ENCODE data around the gene FLT1.

The FLT1 gene

DNA sequence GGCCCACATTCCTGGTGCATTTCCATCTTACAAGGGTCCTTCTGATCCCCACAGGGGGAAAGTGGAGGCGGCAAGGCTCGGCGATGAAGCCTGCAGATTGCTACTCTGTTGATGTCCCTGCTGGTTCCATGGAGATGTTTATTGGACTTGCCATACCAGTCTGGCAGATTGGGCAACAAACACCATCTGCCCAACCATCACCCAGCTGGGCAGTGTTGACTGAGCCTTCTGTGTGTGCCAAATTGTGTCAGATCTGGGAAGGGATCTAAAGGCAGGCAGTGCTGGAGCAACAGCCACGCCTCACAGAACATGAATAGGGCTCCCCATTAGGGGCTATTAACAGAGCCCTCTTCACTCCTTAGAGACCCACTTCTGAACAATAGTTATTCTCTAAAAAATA is 35.0 kb downstream of the FLT1 start:
- DNase-seq (ENCODE audit: low read depth in 3 of 3) = no peak

DNA sequence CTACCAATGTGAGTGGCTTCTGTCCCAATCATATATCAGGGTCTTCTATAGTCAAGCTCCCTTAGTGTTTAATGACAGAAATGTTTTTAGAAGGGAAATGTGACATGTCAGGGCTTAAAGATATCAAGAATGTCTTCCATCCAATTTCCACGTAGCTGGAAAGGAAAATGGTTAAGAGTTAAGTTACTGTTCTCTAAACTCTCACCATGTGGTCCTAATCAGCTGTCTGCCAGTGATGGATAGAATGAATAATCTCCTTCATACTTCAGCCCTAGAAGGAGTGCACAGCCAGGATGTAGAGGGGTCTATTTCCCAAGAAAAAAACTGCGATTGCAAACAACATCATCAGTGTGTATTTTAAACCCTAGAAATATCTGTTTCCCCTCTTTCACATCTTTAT is 36.3 kb downstream of the FLT1 start:
- no peak for DNase-seq (ENCODE audit: low read depth in 3 of 3)

DNA sequence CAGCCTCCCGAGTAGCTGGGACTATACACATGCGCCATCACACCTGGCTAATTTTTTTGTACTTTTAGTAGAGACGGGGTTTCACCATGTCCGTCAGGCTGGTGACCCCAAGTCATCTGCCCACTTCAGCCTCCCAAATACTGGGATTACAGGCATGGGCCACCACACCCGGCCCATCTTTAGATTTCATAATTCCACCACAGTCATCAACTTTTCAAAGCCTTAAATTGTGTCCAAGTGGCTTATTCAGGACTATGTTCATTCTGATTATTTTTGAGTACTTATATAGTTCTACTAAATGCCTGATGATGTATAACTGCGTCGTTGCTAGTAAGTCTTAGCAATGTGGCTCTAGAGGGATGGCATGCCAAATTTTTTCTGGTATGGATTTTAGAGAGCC is 36.9 kb downstream of the FLT1 start:
- DNase-seq (ENCODE audit: low read depth in 3 of 3) = no peak

DNA sequence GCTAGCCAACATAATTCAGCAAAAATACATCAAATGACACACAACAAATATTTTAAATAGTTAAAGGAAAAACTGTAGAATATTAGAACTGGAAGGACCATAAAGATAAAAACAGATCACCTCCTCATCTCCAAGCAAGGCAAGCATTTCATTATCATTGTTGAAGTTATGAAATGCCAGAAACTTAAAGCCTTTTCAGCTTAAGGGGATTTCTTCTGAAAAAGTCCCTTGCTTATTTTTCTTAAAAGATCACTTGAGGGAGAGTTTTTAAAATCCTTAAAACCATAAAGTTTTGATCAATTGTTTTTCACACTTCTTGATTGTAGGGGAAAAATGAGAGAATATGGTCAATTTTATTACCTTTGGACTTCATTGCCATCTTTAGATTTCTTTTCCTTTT is 37.4 kb downstream of the FLT1 start:
- DNase-seq (ENCODE audit: low read depth in 3 of 3) = no peak

DNA sequence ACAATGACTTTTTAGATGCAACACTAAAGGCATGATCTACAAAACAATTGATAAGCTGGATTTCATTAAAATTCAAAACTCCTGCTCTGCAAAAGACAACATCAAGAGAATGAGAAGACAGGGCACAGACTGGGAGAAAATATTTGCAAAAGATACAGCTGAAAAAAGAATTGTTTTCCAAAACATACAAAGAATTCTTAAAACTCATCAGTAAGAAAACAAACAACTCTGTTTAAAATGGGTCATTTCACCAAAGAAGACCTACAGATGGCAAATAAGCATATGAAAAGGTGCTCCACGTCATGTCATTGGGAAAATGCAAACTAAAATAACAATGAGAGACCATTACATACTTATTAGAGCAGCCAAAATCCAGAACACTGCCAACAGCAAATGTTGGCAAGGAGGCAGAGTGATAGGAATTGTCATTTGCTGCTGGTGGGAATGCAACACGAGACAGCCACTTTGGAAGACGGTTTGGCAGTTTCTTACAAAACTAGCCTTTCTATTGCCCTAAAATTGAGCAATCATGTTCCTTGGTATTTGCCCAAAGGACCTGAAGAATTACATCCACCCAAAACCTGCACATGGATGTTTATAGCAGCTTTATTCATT is 39.2 kb downstream of the FLT1 start:
- no peak for DNase-seq (ENCODE audit: low read depth in 3 of 3)

DNA sequence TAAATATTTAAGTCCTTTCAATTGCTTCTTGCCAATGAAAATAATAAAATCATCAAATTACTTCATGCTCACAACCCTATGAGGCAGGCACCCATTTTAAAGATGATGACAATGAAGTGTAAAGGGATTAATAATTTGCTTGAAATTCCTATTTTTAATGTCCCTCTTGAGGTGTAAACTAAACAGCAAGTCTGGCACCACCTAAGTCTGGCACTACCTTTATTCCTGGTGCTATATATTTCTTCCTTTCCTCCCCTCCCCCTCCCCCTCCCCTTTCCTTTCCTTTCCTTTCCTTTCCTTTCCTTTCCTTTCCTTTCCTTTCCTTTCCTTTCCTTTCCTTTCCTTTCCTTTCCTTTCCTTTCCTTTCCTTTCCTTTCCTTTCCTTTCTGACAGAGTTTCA is 42.2 kb downstream of the FLT1 start:
- DNase-seq (ENCODE audit: low read depth in 3 of 3) = no peak

DNA sequence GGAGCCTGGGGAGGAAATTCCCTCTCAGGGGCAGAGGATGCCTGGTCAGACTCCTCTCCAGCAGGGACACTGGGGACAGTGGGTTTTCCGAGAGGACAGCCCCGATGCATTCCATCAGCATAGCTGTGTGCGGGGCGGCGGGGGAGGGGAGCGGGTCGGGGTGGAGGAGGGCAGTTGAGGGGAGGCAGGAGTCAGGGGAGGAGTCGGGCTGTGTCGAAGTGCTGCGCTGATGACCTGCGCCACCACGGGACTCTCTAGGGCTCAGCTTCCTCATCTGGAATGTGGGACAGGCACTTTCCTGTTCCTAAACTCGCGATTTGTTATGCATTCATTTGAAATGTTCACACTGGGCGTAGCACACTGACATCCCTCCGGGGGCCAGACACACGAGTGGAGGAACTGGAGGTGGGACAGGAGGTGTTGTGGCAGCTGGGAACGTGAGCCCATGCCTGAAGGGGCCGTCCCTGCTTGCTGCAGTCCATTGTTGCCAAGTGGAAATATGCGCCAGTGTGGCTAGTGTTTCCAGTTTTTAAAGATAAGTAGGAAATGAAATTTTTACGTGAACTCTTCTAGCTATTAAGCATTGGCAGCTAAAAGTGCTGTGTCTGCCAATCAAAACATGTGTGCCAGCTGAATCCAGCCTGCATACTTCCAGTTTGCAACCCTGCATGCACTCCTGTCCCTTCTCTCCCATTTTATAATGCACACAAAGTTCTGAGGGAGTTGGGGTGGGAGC is 43.3 kb downstream of the FLT1 start:
- no peak for DNase-seq (ENCODE audit: low read depth in 3 of 3)

DNA sequence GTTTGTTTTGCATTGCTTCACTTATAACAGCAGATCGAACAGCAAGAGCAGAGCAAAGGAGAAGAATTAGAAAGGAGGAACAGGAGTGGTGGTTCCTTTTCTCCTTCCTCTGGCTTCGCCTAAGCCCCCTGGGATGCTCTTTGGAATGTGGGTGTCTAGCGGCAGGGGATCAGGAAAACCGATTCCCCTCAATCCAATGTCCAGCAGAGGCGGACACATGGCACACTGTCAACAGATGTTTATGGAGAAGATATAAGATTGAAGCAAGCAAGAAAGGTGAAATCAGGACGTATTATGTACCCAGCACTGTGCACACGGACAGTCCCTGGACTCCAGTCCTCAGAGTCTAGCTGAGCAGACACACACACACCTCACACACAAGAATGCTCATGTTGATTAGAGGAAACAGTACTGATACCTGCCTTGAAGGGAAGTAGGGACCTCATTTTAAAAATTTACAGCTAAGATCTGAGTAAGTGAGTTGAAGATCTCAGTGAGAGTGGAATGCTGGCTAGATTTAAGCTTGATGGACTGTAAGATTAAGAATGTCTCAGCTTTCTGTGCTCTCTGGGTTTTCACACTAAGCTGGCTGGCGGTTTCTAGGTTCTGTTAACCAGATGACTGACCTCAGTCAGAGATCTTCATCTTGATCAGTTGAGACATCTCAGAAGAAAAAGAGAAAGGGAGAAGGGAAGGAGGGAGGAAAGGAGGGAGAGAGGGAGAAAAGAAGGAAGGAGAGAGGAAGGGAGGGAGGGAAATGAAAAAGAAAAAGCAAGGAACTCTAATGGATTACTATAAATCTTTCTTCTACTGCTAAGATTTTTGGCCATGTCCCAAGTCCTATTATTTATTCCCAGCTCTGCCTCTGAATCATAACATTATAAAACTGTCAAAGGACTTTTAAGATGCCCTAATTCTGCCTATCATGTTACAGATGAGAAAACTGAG is 44.8 kb downstream of the FLT1 start:
- DNase-seq (ENCODE audit: low read depth in 3 of 3) = no peak

DNA sequence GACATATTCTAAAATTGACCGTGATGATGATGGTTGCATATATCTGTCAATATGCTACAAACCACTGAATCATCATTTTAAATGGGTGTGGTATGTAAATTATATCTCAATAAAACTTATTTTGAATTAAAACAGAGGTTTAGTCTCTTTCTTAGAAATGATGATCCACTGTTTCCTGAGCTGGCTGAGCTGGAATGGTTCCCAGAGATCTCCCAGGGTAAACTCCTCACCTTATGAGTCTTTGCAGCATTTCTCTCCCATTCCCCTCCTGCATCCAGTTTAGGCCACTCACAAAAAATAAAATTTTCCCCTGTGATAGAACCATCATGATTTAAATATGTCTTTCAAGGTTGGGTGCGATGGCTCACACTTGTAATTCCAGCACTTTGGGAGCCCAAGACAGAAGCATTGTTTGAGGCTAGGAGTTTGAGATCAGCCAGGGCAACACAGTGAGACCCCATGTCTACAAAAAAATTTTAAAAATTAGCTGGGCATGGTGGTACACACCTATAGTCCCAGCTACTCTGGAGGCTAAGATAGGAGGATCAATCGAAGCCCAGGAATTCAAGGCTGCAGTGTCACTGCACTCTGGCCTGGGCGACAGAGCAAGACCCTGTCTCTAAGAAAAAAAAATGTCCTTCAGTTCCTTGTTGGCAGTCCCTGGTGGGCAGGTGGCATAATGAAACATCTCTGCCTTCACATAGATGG is 46.1 kb downstream of the FLT1 start:
- no peak for DNase-seq (ENCODE audit: low read depth in 3 of 3)

DNA sequence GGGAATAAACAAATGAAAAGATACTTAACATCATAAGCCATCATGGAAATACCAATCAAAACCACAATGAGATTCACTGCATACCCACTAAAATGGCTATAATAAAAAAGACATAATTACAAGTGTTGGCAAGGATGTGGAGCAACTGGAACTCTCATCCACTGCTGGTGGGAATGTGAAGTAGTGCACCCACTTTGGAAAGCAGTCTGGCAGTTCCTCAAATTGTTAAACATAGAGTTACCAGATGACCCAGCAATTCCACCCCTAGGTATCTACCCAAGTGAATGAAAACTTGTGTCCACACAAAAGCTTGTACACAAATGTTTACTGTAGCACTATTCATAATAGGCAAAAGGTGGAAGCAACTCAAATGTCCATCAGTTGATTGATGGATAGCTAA is 46.9 kb downstream of the FLT1 start:
- no peak for DNase-seq (ENCODE audit: low read depth in 3 of 3)

DNA sequence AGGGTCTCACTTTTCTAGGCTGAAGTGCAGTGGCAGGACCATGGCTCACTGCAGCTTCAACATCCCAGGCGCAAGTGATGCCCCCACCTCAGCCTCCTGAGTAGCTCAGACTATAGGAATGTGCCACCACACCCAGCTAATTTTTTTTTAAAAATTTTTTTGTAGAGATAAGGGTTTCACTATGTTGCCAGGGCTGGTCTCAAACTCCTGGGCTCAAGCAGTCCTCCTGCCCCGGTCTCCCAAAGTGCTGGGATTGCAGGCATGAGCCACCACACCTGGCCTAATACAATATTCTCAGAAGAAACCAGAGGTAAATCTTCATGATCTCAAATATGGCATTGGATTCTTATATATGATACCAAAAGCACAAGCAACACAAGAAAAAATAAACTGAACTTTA is 47.7 kb downstream of the FLT1 start:
- no peak for DNase-seq (ENCODE audit: low read depth in 3 of 3)

DNA sequence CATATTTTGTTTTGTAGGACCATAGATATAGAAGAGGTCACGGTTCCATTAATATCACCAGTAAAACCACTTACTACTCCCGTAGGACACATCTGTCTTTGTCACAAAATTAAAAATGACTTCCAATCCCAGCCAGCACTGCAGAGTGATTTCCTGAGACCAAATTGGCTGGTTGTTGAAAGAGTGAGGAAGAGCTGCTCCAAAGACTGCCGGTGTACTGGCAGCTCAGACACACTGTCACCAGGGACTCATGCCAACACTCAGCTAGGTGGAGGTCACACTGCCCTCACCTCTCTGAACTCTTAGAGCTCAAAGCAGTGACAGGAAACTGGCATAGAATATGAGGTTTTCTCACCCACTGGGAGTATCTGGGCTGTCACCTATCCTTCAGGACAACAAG is 52.1 kb downstream of the FLT1 start:
- no peak for DNase-seq (ENCODE audit: low read depth in 3 of 3)

DNA sequence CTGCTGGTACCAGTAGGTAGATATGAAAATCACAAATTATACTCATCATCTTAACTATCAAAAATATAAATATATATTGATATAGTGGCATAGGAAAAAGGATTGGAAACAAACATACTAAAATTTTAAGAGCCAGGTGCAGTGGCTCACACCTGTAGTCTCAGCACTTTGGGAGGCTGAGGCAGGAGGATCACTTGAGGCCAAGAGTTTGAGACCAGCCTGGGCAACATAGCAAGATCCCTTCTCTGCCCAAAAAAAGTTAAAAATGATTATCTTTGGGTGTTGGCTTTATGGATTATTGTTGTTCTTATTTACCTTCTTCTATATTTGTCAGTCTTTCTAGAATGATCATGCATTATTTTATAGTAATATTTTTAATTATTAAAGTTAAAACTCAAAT is 53.4 kb downstream of the FLT1 start:
- DNase-seq (ENCODE audit: low read depth in 3 of 3) = no peak

DNA sequence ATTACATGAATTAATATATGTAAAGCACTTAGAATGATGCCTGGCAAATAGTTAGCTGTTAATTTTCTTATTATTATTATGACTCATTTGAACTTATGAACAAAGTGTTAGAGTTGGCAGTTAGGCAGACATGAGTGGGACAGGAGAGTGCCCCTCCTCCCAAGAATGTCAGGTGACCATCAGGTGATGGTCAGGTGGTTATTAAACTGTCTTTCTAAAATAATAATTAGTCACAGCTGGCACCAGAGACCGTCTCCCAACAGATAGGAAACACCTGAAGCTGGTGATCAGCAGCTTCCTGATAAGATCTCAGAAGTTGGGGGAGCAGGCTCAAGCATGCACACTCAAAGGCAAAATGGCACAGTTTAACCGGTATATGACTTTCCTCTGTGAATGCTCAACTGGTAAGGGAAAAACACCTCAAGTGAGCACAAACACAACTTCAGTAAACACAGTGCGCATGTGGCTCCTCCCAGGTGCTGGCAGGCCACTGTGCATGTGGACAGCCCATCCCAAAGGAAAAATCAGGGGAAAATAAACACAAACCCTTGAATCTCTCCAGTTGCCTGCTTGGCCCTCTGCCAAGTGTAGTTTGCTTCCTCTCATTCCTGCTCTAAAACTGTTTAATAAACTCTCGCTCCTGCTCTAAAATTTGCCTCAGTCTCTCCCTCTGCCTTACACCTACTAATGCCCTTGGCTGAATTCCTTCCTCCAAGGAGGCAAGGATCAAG is 54.0 kb downstream of the FLT1 start:
- no peak for DNase-seq (ENCODE audit: low read depth in 3 of 3)

DNA sequence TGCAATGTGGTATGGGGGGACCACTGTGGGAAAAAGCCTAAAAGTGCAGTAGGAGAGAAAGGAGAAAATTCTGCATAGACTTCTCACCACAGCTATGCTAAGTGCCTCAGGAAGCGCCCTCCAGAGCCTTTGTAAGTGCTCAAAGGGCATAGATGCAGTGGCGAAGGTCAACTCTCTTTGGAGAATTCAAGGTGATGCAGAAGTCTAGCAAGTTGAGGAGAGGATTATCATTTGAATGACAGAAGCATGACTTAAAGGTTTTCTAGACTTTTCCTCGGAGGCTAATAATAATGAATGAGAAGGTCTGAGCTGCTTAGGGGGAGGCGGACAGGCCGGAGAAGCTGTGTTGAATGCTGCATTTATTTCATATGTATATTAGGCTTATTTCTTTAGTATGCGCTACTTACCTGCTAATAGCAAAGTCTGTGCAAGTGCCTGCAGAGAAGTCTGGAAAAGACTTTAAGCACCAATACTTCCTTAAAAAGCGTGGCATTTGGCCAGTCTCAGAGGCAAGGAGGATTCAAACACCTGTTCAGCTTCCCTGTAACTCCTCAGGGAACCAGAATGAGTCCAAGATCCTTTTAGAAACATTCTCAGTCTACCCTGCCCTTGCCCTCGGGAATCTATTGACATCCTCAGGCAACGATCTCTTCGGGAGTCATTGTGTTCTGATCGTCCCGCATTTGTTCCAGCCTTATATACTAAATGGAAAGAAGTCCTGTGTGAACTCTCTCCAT is 56.2 kb downstream of the FLT1 start:
- no peak for DNase-seq (ENCODE audit: low read depth in 3 of 3)

DNA sequence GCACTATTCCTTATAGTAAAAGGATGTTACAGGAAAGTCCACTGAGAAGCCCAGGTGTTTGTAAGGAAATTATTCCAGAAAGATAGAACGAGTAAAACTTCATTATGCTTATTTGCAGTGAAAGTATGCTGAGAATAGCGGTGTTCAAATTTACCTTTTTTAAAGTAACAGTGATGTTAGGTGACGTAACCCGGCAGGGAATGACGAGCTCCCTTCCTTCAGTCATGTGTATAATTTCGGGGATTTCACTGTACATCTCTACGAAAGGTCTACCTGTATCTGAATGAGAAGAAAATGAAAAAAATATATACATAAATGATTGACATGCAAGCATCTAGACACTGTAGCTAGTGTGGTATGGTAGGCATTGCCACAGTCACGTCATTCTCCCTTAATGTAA is 56.9 kb downstream of the FLT1 start:
- DNase-seq (ENCODE audit: low read depth in 3 of 3) = no peak

DNA sequence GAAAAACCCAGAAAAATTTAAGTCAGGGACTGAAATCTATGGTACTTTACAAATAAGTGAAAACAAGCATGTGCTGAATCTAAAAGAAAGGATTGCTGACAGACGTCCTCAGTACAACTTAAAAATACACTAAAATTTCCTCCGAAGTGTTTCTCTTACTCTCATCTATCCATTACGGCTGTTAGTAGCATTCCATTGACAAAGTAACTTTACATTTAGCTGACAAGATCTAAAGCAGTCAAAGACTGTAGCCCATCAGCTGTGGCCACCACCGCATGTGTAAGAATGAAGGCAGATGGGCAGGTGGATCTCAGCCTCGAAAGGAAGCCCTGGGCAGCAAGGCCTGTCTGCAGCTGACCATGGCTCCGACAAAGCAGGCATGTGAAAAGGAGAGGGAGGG is 59.0 kb downstream of the FLT1 start:
- no peak for DNase-seq (ENCODE audit: low read depth in 3 of 3)

DNA sequence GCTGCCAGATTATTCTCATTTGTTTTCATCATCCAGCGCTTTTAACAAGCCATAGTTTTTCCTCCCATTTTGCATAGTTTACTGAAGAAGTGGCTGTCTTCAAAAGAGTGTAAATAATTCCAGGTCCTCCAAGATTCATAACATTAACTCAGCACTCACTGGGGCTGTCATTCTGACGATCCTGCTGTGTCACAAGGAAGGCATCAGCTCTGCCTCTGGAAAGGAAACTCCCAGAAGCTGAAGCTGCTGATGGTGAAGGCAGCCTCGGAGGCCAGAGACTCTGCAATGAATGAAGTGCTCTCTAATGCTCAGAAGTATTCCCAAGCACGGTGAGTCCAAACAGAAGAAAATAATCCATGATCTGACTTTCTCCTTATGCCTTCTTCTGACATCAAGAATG is 60.0 kb downstream of the FLT1 start:
- DNase-seq (ENCODE audit: low read depth in 3 of 3) = no peak

DNA sequence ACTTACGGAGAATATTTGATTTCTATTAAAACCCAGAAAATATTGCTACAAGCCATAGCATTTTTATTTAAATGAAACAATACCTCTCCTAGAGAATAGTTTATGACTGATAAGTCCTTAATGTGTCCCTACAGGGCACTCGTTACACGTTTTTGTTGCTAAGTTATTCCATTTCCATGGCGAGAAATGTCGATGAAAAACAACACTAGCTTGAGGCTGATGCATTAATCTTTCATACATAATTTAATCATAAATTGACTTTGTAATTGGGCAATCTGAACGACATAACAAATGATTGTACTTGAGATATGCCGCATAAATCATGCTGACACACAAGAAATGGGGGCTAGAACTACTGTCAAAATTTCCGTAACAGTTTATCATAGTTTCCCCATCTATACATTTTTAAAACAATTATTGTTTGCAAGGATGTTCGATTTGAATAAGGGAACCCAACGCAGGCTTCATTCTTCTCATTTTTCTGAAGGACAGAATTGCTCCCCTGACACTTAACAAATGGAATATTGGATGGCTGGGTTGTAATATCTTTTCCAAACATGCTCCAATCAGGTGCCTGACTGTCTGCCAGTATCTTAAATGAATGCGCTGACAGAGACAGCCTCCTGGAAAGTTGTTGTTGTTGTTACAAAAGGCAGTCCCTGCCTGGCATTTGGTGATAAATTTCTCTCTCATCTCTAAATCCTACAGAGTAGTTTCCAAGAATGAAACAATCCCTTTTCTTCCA is 61.9 kb downstream of the FLT1 start:
- DNase-seq (ENCODE audit: low read depth in 3 of 3) = no peak

DNA sequence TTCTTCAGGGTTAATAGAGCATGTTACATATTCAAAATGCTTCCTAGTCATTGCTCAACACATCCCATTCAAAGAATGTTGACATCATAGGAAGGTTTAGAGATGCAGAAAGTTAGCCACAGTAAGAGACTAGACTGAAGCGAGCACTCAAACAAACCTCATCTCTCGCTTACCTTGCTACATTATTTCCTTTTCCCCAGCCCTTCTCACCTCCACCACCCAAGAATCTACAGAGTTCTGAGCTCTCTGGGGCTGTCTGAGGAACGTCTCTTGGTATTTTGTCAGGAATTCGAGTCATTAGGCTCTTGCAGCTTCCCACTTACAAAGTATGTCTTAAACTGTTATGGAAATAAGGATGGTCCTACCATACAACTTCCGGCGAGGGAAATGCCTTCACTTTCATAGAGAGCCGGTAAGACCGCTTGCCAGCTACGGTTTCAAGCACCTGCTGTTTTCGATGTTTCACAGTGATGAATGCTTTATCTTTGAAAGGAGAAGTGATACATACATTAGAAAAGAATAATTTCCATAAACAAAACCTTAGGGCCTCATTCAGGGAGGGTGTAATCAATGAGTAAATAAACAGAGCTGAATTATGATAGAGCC is 65.1 kb downstream of the FLT1 start:
- DNase-seq (ENCODE audit: low read depth in 3 of 3) = no peak
